B cell (primary cell): ENCODE results near the gene SIGLEC8. TPM values are rescaled to one million over a fixed set of nuclear protein-coding genes. Genes with fewer than 3 reads are reported as not detected.

Experiments used
- ATAC-seq: fragments of 200-7000 bp; cut with Tn5 transposase; one replicate; pipeline ENCODE4 v1.10.0; 2021; ENCODE audit warnings: low read depth, mild to moderate bottlenecking, moderate number of reproducible peaks, moderate library complexity
- CTCF ChIA-PET: fragments of 350-600 bp; sonication (Branson Sonifier 250); formaldehyde crosslinking; loops from one replicate; lab custom pipeline; 2021; ENCODE audit warnings: antibody characterized with exemption, inconsistent platforms; lab: Charles Lee
- POLR2A ChIA-PET: fragments of 350-600 bp; sonication (Branson Sonifier 250); formaldehyde crosslinking; loops from one replicate; lab custom pipeline; 2021; ENCODE audit warnings: antibody characterized with exemption; lab: Charles Lee
- DNase-seq: peaks from one replicate; pipeline ENCODE4 v3.0.0; 2013
- H2AFZ ChIP-seq: 2 replicates; pipeline ENCODE4 v1.6.1; 2012; ENCODE audit warnings: mild to moderate bottlenecking, low read depth, low read length; ENCODE audit not compliant: insufficient read depth, poor library complexity, severe bottlenecking
- H3K27ac ChIP-seq, 2 donors: 1 replicate in 1 of 2; 2 replicates in 1 of 2; pipeline ENCODE4 v1.5.1; 2012 to 2013; ENCODE audit warnings: low read length in 2 of 2, mild to moderate bottlenecking in 2 of 2, moderate library complexity in 1 of 2
- H3K27me3 ChIP-seq, 4 experiments: fragments of 200-600 bp in 1 of 4; sonication (generic) in 1 of 4; replicated peaks in 1 of 4; 1 replicate in 2 of 4; 2 replicates in 2 of 4; pipeline versions ENCODE4 v1.6.1 to v1.7.0; 2013 to 2016; ENCODE audit warnings: low read length in 3 of 4, mild to moderate bottlenecking in 2 of 4, mixed read lengths in 1 of 4, moderate library complexity in 1 of 4; ENCODE audit not compliant: insufficient read depth in 4 of 4, control insufficient read depth in 3 of 4; ENCODE audit errors: control extremely low read depth in 1 of 4
- H3K36me3 ChIP-seq, 2 experiments: replicated peaks in 1 of 2; 1 replicate in 1 of 2; 2 replicates in 1 of 2; pipeline versions ENCODE4 v1.6.1 to v1.7.1; 2013; ENCODE audit warnings: low read length in 1 of 2; ENCODE audit not compliant: insufficient read depth in 2 of 2, control insufficient read depth in 1 of 2; ENCODE audit errors: control extremely low read depth in 1 of 2, extremely low read depth in 1 of 2
- H3K4me1 ChIP-seq, 2 donors: fragments of 200-600 bp in 1 of 2; sonication (generic) in 1 of 2; 1 replicate in 1 of 2; 2 replicates in 1 of 2; pipeline versions ENCODE4 v1.5.1 to v1.6.1; 2013 to 2017; ENCODE audit warnings: low read length in 2 of 2; ENCODE audit not compliant: control insufficient read depth in 2 of 2, insufficient read depth in 2 of 2
- H3K4me2 ChIP-seq: replicated peaks from 2 replicates; pipeline ENCODE3; 2012; ENCODE audit warnings: mild to moderate bottlenecking, low read depth, low read length; ENCODE audit not compliant: poor library complexity, severe bottlenecking
- H3K4me3 ChIP-seq, 5 experiments: fragments of 200-600 bp in 1 of 5; sonication (generic) in 1 of 5; 1 replicate in 3 of 5; 2 replicates in 2 of 5; pipeline versions ENCODE4 v1.5.1 to v1.7.0; 2011 to 2016; ENCODE audit warnings: low read length in 4 of 5, mild to moderate bottlenecking in 4 of 5, low read depth in 2 of 5, control low read depth in 1 of 5, moderate library complexity in 1 of 5; ENCODE audit not compliant: insufficient read depth in 1 of 5; ENCODE audit errors: control extremely low read depth in 1 of 5, extremely low read depth in 1 of 5
- H3K79me2 ChIP-seq: fragments of 200-600 bp; sonication (generic); one replicate; pipeline ENCODE4 v1.6.0; 2016; ENCODE audit warnings: low read length; ENCODE audit not compliant: control insufficient read depth, insufficient read depth
- H3K9ac ChIP-seq: fragments of 200-600 bp; sonication (generic); 2 replicates; pipeline ENCODE4 v1.6.1; 2017; ENCODE audit warnings: mild to moderate bottlenecking, low read length, moderate library complexity
- H3K9me3 ChIP-seq, 3 donors: one replicate each; pipeline versions ENCODE4 v1.6.1 to v1.7.1; 2013; ENCODE audit warnings: low read length in 2 of 3; ENCODE audit not compliant: control insufficient read depth in 2 of 3, insufficient read depth in 1 of 3; ENCODE audit errors: control extremely low read depth in 1 of 3
- H4K20me1 ChIP-seq: 2 replicates; pipeline ENCODE4 v1.6.0; 2012; ENCODE audit warnings: mild to moderate bottlenecking, low read length; ENCODE audit not compliant: insufficient read depth, control insufficient read depth, poor library complexity, severe bottlenecking
- H3K27ac Mint-ChIP-seq: one replicate; pipeline ENCODE4 v1.8.0; 2021; ENCODE audit warnings: mixed read lengths
- H3K27me3 Mint-ChIP-seq: one replicate; pipeline ENCODE4 v1.8.0; 2021; ENCODE audit warnings: mixed read lengths
- H3K4me1 Mint-ChIP-seq: one replicate; pipeline ENCODE4 v1.8.0; 2021; ENCODE audit warnings: mixed read lengths
- H3K4me3 Mint-ChIP-seq: one replicate; pipeline ENCODE4 v1.8.0; 2021; ENCODE audit warnings: mixed read lengths
- H3K9me3 Mint-ChIP-seq: one replicate; pipeline ENCODE4 v1.8.0; 2022; ENCODE audit warnings: mixed read lengths; ENCODE audit not compliant: insufficient read depth
- CTCF ChIP-seq: fragments of 200-600 bp; IDR thresholded peaks from one replicate; pipeline ENCODE4 v1.8.0; 2022; ENCODE audit warnings: antibody characterized with exemption, mild to moderate bottlenecking
- EZH2 ChIP-seq: IDR thresholded peaks from 2 replicates; pipeline ENCODE4 v1.6.1; 2012; ENCODE audit warnings: borderline replicate concordance, low read depth, mild to moderate bottlenecking, moderate library complexity, low read length; ENCODE audit not compliant: insufficient read depth, poor library complexity, severe bottlenecking
- WGBS: methylation state at CpG from one replicate; pipeline ENCODE4 v1.1.5; 2013; ENCODE audit warnings: missing lambda C conversion rate; ENCODE audit not compliant: insufficient coverage; 5-methylcytosine and 5-hydroxymethylcytosine counted together
- intact Hi-C: fragments of 100-400 bp; cut with micrococcal nuclease; formaldehyde crosslinking; loops from one replicate; pipeline ENCODE4 v1.10.0; 2022
- polyA minus RNA-seq: library from RNA; depleted of rRNA, polyadenylated mRNA; stranded (reverse); fragments of >200 nt; gene quantifications from 2 replicates; pipeline ENCODE4 v1.2.3, GENCODE V29; 2012
- polyA plus RNA-seq: library from polyadenylated mRNA; depleted of rRNA; stranded (reverse); fragments of >200 nt; gene quantifications from 2 replicates; pipeline ENCODE4 v1.2.3, GENCODE V29; 2012
- total RNA-seq, 2 donors: library from RNA; stranded (reverse); fragments of 120-200 nt in 1 of 2; gene quantifications; 1 replicate in 1 of 2; 2 replicates in 1 of 2; pipeline versions ENCODE4 v1.2.3 to v1.2.4, GENCODE V29; 2013 to 2022

The SIGLEC8 gene
- total RNA-seq (not detected in 2 replicates), polyA plus RNA-seq (not detected in 2 replicates), polyA minus RNA-seq (not detected in 2 replicates)
- total RNA-seq (2013), result not detected

GRCh38 chr19:51458051-51458645 is at the start of gene SIGLEC8:
Gene SIGLEC8 (minus strand): TSS chr19:51458454. CDS start chr19:51458387, 67 bp downstream.
- WGBS, result 83% methylated on average over 6 of the region's 10 CpGs
- peaks cover 28% of the 10 kb centered on the region for H3K27me3 Mint-ChIP-seq

More at GRCh38 chr19:51458051-51458645, at the start of gene SIGLEC8:
- no peaks in the 10 kb centered on the region for H4K20me1 ChIP-seq
- H3K9me3 ChIP-seq, result peaks cover 0 to 13% (median 0%) of the 10 kb centered on the region in 3 donors
- H3K4me1 ChIP-seq, result peaks cover 0 to 7% of the 10 kb centered on the region in 2 donors
- peaks cover 0 to 31% (median 9%) of the 10 kb centered on the region in 4 experiments for H3K27me3 ChIP-seq
- H3K4me3 ChIP-seq, result no peak within 1 kb of the TSS
- H3K4me3 Mint-ChIP-seq, result no peak within 1 kb of the TSS
- no peak for DNase-seq
- no peak within 1 kb of the TSS for H3K27ac Mint-ChIP-seq
- no peak within 1 kb of the TSS for H3K27ac ChIP-seq
- no peak within 1 kb of the TSS for H3K4me2 ChIP-seq
- ATAC-seq, result no peak
- intact Hi-C loops, result no loop called here
- H3K79me2 ChIP-seq, result no peaks in the 10 kb centered on the region
- no peak within 1 kb of the TSS for H3K9ac ChIP-seq
- no peak for TF ChIP-seq CTCF
- TF ChIP-seq EZH2, result no peak
- ChIA-PET CTCF (no interaction called here), POLR2A (no interaction called here)
- H3K36me3 ChIP-seq, result no peaks in the 10 kb centered on the region
- no peaks in the 10 kb centered on the region for H3K9me3 Mint-ChIP-seq
- no peak within 1 kb of the TSS for H2AFZ ChIP-seq
- no peaks in the 10 kb centered on the region for H3K4me1 Mint-ChIP-seq
